Measurements from ENCODE around the gene TGM3.

- TF ChIP-seq EZH2 (IDR thresholded peaks at IDR 0.05) = no peak
- no peak for TF ChIP-seq POLR2AphosphoS5 (IDR thresholded peaks at IDR 0.05; ENCODE audit: borderline replicate concordance, low read depth, low read length)
These were observed 45.0 kb downstream of the TGM3 start for GRCh38 chr20:2340823-2341222.
